ENCODE measurements around the gene INPP5A.
"Not testable (repeated sequence)": the region's sequence is repeated elsewhere in the genome, so short reads cannot be mapped to it uniquely, and the experiment has no call there.

The INPP5A gene, protein sequence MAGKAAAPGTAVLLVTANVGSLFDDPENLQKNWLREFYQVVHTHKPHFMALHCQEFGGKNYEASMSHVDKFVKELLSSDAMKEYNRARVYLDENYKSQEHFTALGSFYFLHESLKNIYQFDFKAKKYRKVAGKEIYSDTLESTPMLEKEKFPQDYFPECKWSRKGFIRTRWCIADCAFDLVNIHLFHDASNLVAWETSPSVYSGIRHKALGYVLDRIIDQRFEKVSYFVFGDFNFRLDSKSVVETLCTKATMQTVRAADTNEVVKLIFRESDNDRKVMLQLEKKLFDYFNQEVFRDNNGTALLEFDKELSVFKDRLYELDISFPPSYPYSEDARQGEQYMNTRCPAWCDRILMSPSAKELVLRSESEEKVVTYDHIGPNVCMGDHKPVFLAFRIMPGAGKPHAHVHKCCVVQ
- 3.7 to 13.9 (median 10.0) reads per million in 17 experiments for total RNA-seq

GRCh38 chr10:132537684-132538001, at the start of gene INPP5A:
Gene INPP5A (plus strand): TSS chr10:132537787. CDS start chr10:132538097, 310 bp downstream.
- DNase-seq = no peak

GRCh38 chr10:132488231-132488821, 49.3 kb upstream of the INPP5A start:
- DNase-seq = no peak

DNA sequence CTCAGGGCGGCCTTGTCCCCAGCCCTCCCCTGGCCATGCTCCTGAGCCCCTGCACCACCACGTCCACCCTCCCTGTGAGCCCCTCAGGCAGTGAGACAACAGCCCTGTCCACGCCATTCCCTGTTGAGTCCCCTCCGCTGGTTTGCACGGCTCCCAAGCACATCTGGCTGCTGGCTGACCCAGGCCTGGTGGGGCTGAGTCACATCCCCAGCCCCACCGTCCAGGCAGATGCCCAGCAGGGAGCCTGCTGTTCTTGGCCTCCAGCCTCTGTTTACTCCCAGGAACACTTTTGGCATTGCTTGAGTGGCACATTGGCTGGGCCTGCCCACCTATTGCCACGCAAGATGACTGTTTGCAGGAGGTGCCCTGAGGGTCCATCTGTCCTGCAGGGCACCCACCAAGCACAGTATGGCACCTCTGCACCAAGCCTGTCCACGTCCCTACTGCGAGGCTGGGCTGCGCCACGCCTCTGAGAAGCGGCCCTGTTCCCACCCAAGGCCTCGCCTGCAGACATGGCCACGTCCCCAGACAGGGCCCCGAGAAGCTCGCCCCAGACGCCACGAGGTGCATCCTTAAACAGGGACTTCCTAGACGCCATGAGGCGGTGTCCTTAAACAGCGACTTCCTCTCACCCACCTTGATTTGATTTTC, 48.4 kb upstream of the INPP5A start:
- DNase-seq = no peak

GRCh38 chr10:132489704-132490534, 47.7 kb upstream of the INPP5A start:
- DNase-seq = no peak

- DNase-seq = not testable (repeated sequence)
Measured at GRCh38 chr10:132491534-132491933, 46.1 kb upstream of the INPP5A start.

- DNase-seq = no peak
Measured at GRCh38 chr10:132492323-132493025, 45.1 kb upstream of the INPP5A start.

GRCh38 chr10:132493246-132493755, 44.3 kb upstream of the INPP5A start:
- no peak for DNase-seq

GRCh38 chr10:132493756-132494290, 43.8 kb upstream of the INPP5A start:
- DNase-seq = no peak

DNA sequence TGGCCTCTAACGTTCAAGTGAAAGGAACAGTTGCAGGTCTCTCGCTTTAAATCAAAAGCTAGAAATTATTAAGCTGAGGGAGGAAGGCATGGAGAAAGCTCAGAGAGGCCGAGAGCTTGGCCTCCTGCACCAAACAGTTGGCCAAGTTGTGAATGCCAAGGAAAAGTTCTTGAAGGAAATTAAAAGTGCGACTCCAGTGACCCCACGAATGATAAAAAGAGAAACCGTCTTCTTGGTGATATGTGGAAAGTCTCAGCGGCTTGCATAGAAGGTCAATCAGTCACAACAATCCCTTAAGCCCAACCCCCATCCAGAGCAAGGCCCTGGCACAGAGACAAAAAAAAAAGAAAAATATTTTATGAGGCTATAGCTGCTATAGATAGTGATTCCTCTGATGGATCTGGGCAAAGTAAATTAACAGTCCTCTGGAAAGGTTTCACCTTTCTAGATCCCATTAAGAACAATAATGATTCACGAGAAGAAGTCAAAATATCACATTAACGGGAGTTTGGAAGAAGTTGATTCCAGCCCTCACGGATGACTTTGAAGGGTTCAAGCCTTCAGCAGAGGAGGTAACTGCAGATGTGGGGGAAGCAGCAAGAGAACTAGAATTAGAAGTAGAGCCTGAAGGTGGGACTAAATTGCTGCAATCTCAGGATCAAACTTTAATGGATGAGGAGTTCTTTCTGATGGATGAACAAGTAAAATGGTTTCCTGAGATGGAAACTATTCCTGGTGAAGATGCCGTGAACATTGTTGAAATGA, 42.5 kb upstream of the INPP5A start:
- no peak for DNase-seq

DNA sequence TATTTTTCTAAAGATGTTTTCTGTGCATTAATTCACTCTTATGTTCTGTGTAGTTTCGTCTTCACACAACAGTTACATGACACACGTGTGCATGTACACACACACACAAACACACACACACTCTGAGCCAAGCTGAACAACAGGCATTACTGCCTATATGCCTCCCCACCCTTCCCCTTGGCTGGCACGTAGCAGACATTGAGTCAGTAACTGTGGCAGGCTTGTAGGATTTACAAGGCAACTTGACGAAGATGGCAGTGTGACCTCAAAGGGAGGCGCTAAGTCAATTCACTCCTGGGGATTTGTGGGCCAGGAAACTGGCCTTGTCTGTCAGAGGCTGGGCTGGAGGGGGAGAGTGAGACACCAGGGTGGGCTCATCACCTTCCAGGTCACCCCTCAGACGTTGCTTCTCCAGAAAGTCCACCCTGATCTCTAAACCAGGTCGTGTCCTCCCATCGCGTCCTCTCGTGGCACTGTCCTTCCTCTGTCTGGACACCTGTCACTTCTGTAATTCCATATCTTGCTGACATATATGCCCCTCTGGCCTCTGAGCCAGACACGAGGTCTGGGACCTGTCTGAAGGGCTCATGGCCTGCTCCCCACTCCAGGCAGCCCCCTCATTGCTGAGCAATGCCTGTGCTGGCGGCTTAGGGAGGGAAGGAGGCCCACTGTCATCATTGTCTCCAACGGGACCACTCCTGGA, 41.1 kb upstream of the INPP5A start:
- no peak for DNase-seq

- peak; percentile 28 to 58 (median 46) for DNase-seq
Measured at GRCh38 chr10:132497063-132497680, 40.4 kb upstream of the INPP5A start.

DNA sequence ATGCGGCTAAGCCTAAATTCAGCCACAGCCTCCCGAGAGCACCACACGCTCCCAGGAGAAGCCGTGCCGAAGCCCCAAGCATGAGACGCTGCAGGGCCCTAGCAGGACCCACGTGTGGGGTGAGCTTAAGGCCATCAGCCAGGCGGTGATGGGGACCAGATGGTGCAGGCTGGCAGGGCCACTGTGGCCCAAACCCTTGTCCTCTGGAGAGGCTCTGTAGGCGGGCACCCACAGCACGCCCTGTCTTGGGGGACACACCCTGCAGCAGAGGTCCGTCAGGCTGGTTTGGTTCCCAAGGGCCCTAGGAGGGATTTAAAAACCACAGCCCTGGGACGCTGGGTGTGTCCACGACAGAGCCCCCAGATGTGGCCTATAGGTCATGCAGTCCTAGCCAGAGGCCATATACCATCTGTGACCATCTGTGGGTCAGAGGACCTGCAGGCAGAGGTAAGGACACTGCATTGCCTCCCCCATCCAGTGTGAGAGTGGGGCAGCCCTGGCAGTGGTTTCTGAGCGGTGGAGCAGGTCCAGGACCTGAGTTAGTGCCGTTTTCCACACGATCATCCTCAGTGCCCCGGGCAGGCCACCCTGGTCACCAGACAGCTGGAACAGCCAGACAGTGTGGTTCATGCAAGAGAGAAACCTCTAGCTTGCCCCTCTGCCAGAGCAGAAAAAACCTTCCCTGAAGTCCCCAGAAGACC, 39.6 kb upstream of the INPP5A start:
- no peak for DNase-seq

- no peak for DNase-seq
Measured at GRCh38 chr10:132498562-132499366, 38.8 kb upstream of the INPP5A start.

GRCh38 chr10:132499367-132499685, 38.3 kb upstream of the INPP5A start:
- no peak for DNase-seq

DNA sequence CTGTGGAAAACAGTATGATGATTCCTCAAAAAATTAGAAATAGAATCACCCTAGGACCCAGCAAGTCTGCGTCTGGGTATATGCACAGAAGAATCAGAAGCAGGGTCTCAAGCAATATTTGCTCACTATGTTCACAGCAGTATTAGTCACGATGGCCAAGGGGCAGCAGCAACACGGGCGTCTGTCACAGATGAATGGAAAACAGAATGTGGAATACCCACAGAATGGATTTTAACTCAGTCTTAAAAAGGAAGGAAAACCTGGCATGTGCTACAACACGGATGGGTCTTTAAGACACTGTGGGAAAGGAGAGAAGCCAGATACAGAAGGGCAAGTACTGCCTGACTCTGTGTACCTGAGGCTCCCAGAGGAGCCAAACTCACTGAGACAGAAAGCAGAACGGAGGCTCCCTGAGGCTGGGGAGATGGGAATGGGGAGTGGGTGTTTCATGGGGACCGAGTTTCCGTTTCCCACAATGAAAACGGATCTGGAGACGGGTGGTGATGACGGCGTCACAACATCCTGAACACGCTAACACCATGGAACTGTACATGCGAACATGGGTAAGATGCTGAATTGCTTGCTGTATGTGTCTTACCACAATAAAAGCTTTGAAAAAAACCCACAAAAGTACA, 36.7 kb upstream of the INPP5A start:
- no peak for DNase-seq

- DNase-seq = no peak
Measured at GRCh38 chr10:132502544-132503300, 34.9 kb upstream of the INPP5A start.

All from suppressor macrophage (primary cell).